Osteoblast (primary cell): ENCODE measurements around the gene GRAP. TPM values are rescaled to one million over a fixed set of nuclear protein-coding genes. Genes with fewer than 3 reads are reported as not detected.
"Not testable (repeated sequence)": the region's sequence is repeated elsewhere in the genome, so short reads cannot be mapped to it uniquely, and the experiment has no call there.

Experiments used
- DNase-seq: peaks from one replicate; pipeline ENCODE4 v3.0.0; 2011; ENCODE audit warnings: low spot score, mixed read lengths; ENCODE audit not compliant: insufficient read length; ENCODE audit errors: missing footprints
- H2AFZ ChIP-seq: 2 replicates; pipeline ENCODE4 v1.6.0; 2011; ENCODE audit warnings: mild to moderate bottlenecking, low read length
- H3K27ac ChIP-seq: 2 replicates; pipeline ENCODE4 v1.5.1; 2011; ENCODE audit warnings: mild to moderate bottlenecking, low read depth, low read length, moderate library complexity
- H3K27me3 ChIP-seq: 2 replicates; pipeline ENCODE4 v1.6.0; 2012; ENCODE audit warnings: mild to moderate bottlenecking, control low read depth, inconsistent platforms, low read length, moderate library complexity; ENCODE audit not compliant: insufficient read depth
- H3K36me3 ChIP-seq: 2 replicates; pipeline ENCODE4 v1.5.1; 2011; ENCODE audit warnings: mild to moderate bottlenecking, low read length, control low read depth, moderate library complexity; ENCODE audit not compliant: insufficient read depth
- H3K4me1 ChIP-seq: 2 replicates; pipeline ENCODE4 v1.5.1; 2011; ENCODE audit warnings: mild to moderate bottlenecking, low read length, control low read depth, moderate library complexity; ENCODE audit not compliant: insufficient read depth
- H3K4me2 ChIP-seq: 2 replicates; pipeline ENCODE4 v1.6.0; 2011; ENCODE audit warnings: mild to moderate bottlenecking, low read length; ENCODE audit not compliant: insufficient read depth
- H3K4me3 ChIP-seq: fragments of 200-600 bp; sonication (generic); 3 replicates; pipeline ENCODE4 v1.5.1; 2012; ENCODE audit warnings: mild to moderate bottlenecking, low read length, inconsistent platforms; ENCODE audit not compliant: insufficient read depth
- H3K79me2 ChIP-seq: 2 replicates; pipeline ENCODE4 v1.6.0; 2012; ENCODE audit warnings: mild to moderate bottlenecking, low read length, control low read depth, inconsistent platforms; ENCODE audit not compliant: insufficient read depth
- H3K9me3 ChIP-seq: 2 replicates; pipeline ENCODE4 v1.5.1; 2011; ENCODE audit warnings: low read depth, low read length, control low read depth
- H4K20me1 ChIP-seq: 2 replicates; pipeline ENCODE4 v1.6.0; 2012; ENCODE audit warnings: mild to moderate bottlenecking, low read length, control low read depth; ENCODE audit not compliant: insufficient read depth
- total RNA-seq: library from RNA; depleted of rRNA; stranded (reverse); fragments of >200 nt; gene quantifications from 2 replicates; pipeline ENCODE4 v1.2.3, GENCODE V29; 2012

Gene GRAP
- total RNA-seq, 1 donor, result not detected

GRCh38 chr17:19070318-19071168 is 23.8 kb upstream of the GRAP start:
- H3K4me2 ChIP-seq, H3K9me3 ChIP-seq, H3K4me3 ChIP-seq, H3K36me3 ChIP-seq, H3K27ac ChIP-seq, H3K4me1 ChIP-seq, H4K20me1 ChIP-seq, H2AFZ ChIP-seq, H3K79me2 ChIP-seq, H3K27me3 ChIP-seq, DNase-seq: not testable (repeated sequence)

GRCh38 chr17:19064378-19064777 is 17.6 kb upstream of the GRAP start:
- H3K9me3 ChIP-seq, H3K27ac ChIP-seq, H4K20me1 ChIP-seq, DNase-seq, H3K27me3 ChIP-seq, H3K36me3 ChIP-seq, H3K79me2 ChIP-seq, H2AFZ ChIP-seq, H3K4me2 ChIP-seq, H3K4me3 ChIP-seq, H3K4me1 ChIP-seq: not testable (repeated sequence)

DNA sequence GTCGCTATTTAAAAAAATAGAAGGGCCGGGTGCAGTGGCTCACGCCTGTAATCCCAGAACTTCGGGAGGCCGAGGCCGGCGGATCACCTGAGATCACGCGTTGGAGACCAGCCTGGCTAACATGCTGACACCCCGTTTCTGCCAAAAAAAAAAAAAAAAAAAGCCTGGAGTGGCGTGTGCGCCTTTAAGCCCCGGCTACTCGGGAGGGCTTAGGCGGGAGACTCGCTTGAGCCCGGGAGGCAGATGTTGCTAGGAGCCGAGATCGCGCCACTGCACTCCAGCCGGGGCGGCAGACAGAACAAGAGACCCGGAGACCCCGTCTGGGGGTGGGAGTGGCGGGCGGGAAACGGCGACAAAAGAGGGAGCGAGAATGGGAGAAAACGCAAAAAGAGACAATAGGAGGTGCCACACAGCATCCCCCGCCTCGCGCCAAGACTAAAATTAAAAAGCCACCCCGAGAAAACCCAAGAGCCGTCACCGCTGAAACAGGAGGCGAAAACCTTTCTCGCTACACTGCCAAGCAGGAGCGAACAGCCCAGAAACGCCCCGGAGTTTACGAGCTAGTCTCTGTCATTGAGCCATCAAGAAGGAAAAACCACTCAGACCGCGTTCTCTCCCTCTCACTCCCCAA is 16.7 kb upstream of the GRAP start:
- not testable (repeated sequence) for H3K4me3 ChIP-seq, DNase-seq, H3K36me3 ChIP-seq, H3K27me3 ChIP-seq, H3K79me2 ChIP-seq, H3K4me1 ChIP-seq, H2AFZ ChIP-seq, H4K20me1 ChIP-seq, H3K4me2 ChIP-seq, H3K27ac ChIP-seq, H3K9me3 ChIP-seq

DNA sequence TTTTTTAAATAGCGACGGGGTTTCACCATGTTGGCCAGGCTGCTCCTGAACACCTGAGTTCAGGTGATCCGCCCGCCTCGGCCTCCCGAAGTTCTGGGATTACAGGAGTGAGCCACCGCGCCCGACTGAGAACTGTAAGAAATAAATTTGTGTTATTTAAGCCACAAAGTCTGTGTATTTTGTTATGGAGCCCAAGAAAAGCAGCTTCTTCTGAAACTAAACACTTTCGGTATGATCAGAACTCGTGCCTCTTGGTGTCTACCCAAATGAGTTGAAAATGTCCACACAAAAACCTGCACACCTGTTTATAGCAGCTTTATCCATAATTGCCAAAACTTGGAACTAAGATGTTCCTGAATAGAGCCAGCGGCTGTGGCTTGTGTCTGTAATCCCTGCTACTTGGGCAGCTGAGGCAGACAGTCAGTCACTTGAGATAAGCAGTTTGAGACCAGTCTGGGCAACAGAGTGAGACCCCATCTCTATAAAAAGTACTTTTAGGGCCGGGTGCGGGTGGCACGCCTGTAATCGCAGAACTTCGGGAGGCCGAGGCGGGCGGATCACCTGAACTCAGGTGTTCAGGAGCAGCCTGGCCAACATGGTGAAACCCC is 16.1 kb upstream of the GRAP start:
- H3K79me2 ChIP-seq, DNase-seq, H2AFZ ChIP-seq, H3K4me3 ChIP-seq, H3K27me3 ChIP-seq, H4K20me1 ChIP-seq, H3K4me1 ChIP-seq, H3K9me3 ChIP-seq, H3K27ac ChIP-seq, H3K36me3 ChIP-seq, H3K4me2 ChIP-seq: not testable (repeated sequence)

GRCh38 chr17:19062009-19062717 is 15.4 kb upstream of the GRAP start:
- not testable (repeated sequence) for DNase-seq, H3K4me3 ChIP-seq

GRCh38 chr17:19055447-19055846 is 8.7 kb upstream of the GRAP start:
- H3K4me1 ChIP-seq, H3K4me2 ChIP-seq, H4K20me1 ChIP-seq, DNase-seq, H3K79me2 ChIP-seq, H3K27ac ChIP-seq, H3K27me3 ChIP-seq, H3K4me3 ChIP-seq, H3K9me3 ChIP-seq, H3K36me3 ChIP-seq, H2AFZ ChIP-seq: not testable (repeated sequence)

More at GRCh38 chr17:19062009-19062717, 15.4 kb upstream of the GRAP start:
- not testable (repeated sequence) for H3K79me2 ChIP-seq, H3K4me2 ChIP-seq, H3K27me3 ChIP-seq, H3K36me3 ChIP-seq, H3K9me3 ChIP-seq, H3K4me1 ChIP-seq, H3K27ac ChIP-seq, H2AFZ ChIP-seq, H4K20me1 ChIP-seq

- H3K4me1 ChIP-seq, H3K4me2 ChIP-seq, H3K9me3 ChIP-seq, H3K27me3 ChIP-seq, H4K20me1 ChIP-seq, H3K36me3 ChIP-seq, H2AFZ ChIP-seq, DNase-seq, H3K27ac ChIP-seq, H3K4me3 ChIP-seq, H3K79me2 ChIP-seq: not testable (repeated sequence)
Observed at GRCh38 chr17:19048826-19049225, 2.1 kb upstream of the GRAP start.

DNA sequence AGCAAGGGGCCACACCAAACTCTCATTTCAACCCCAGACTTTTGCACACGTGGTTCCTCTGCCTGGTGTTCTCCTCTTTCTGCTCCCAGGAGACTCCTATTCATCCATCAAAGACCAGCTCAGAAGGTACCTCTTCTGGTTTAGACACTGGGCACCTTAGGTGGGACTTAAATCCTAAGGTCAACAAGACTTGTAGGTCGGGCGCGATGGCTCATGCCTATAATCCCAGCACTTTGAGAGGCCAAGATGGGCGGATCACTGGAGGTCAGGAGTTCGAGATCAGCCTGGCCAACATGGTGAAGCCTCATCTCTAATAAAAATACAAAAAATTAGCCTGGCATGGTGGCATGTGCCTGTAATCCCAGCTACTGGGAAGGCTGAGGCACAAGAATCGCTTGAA is 753 bp upstream of the GRAP start:
- H3K36me3 ChIP-seq, H4K20me1 ChIP-seq, H3K27ac ChIP-seq, H3K79me2 ChIP-seq, DNase-seq, H2AFZ ChIP-seq, H3K4me1 ChIP-seq, H3K27me3 ChIP-seq, H3K9me3 ChIP-seq, H3K4me2 ChIP-seq, H3K4me3 ChIP-seq: not testable (repeated sequence)
